Measurements from ENCODE around the gene SDE2. TPM values are rescaled to one million over a fixed set of nuclear protein-coding genes. Genes with fewer than 3 reads are reported as not detected.
A peak's percentile ranks its signal among the peaks of the same experiment; 100 is the strongest.

Gene SDE2
- total and polyA plus RNA-seq, 2 of the 4 experiments (the other 2 are of a cell fraction) = 8.5 to 14.7 TPM

GRCh38 chr1:226034482-226034881, 35.3 kb upstream of the SDE2 start:
- intact Hi-C loops (cut with micrococcal nuclease) = no loop called here
- peaks cover 4% of the 10 kb centered on the region for H3K4me1 ChIP-seq (ENCODE audit: control insufficient read depth, insufficient read depth, low read length)
- H3K23ac ChIP-seq (ENCODE audit: low read depth, low read length) = no peak overlapping the region
- H2AFZ ChIP-seq (replicated peaks; ENCODE audit: low read length, poor library complexity) = peak overlapping the region; percentile 54
- H3K18ac ChIP-seq (ENCODE audit: low read depth, low read length) = no peak overlapping the region
- H2BK120ac ChIP-seq (ENCODE audit: low read depth, low read length) = no peak overlapping the region
- TF ChIP-seq RAD21 (IDR thresholded peaks at IDR 0.05; ENCODE audit: low read length) (no peak), MAFK (IDR thresholded peaks at IDR 0.05; ENCODE audit: low read depth, low read length) (peak; percentile 78), NFE2L2 (IDR thresholded peaks at IDR 0.05; ENCODE audit: low read depth, low read length) (peak; percentile 15; the same call in 1 of the 2 replicates), MAZ (IDR thresholded peaks at IDR 0.05; ENCODE audit: borderline replicate concordance, low read depth, low read length) (no peak), USF2 (IDR thresholded peaks at IDR 0.05; ENCODE audit: low read depth, low read length) (no peak), CEBPB (IDR thresholded peaks at IDR 0.05; ENCODE audit: low read depth, low read length) (peak; percentile 34; the same call in 1 of the 2 replicates), BHLHE40 (IDR thresholded peaks at IDR 0.05; ENCODE audit: low read depth, low read length) (peak; percentile 80), FOS (IDR thresholded peaks at IDR 0.05; ENCODE audit: low read depth, low read length) (peak; percentile 35; the same call in 1 of the 2 replicates)
- no TSS peak for BruUV-seq (replicated peaks)
- H3K9ac ChIP-seq (ENCODE audit: low read depth, low read length) = 0 out of 2 replicates have a peak overlapping the region, but pooled peaks have one; percentile 25
- H3K56ac ChIP-seq (ENCODE audit: extremely low read depth, insufficient read depth, low read length) = no peak overlapping the region
- H3K4me3 ChIP-seq (ENCODE audit: insufficient read depth, low read depth, low read length) = no peak overlapping the region
- H3K27ac ChIP-seq (ENCODE audit: insufficient read depth, low read length) = no peak overlapping the region
- no peak overlapping the region for H2BK20ac ChIP-seq (ENCODE audit: low read depth, low read length)
- no peaks in the 10 kb centered on the region for H3K36me3 ChIP-seq (ENCODE audit: control insufficient read depth, insufficient read depth, low read length)
- H4K91ac ChIP-seq (ENCODE audit: insufficient read depth, low read depth, low read length) = no peak overlapping the region
- no peaks in the 10 kb centered on the region for H3K79me1 ChIP-seq (ENCODE audit: low read depth in 1 of 2, low read length in 2 of 2)
- no peaks in the 10 kb centered on the region for H4K20me1 ChIP-seq (ENCODE audit: insufficient read depth, low read length)
- CTCF ChIA-PET = no interaction called here
- no peak overlapping the region for H4K5ac ChIP-seq (ENCODE audit: low read depth, low read length)
- H2BK5ac ChIP-seq (ENCODE audit: low read depth, low read length, poor library complexity, severe bottlenecking) = no peak overlapping the region
- in situ Hi-C loops (cut with MboI; ENCODE audit: low sequenced_read_pairs) = no loop called here
- H3K14ac ChIP-seq (replicated peaks; ENCODE audit: low read depth, low read length) = no peak overlapping the region
- H2AK5ac ChIP-seq (ENCODE audit: low read depth, low read length) = no peak overlapping the region
- peak; percentile 96 for ATAC-seq (ENCODE audit: low read depth)
- H3K4ac ChIP-seq (ENCODE audit: low read depth, low read length) = no peak overlapping the region
- no peaks in the 10 kb centered on the region for H3K9me3 ChIP-seq (ENCODE audit: control insufficient read depth, insufficient read depth, low read length)
- H3K4me2 ChIP-seq (ENCODE audit: low read depth, low read length) = no peak overlapping the region
- dilution Hi-C loops (cut with HindIII; ENCODE audit: low sequenced_read_pairs, unreplicated experiment) = no loop called here
- peaks cover 6% of the 10 kb centered on the region for H3K27me3 ChIP-seq (ENCODE audit: control insufficient read depth, insufficient read depth, low read length)
- no CpG with 5 or more reads among the region's 6 CpGs for WGBS, 2 experiments (ENCODE audit: extremely low coverage in 2 of 2, insufficient read length in 1 of 2)
- 0 out of 4 replicates have a peak overlapping the region, but pooled peaks of 1 of the 2 experiments have one; percentile 4 for H4K8ac ChIP-seq (ENCODE audit: low read depth in 2 of 2, low read length in 2 of 2)
- H3K9me1 ChIP-seq (ENCODE audit: insufficient read depth, low read length) = 0 out of 2 replicates have a peak, but pooled peaks cover 5% of the 10 kb centered on the region
- H2AK9ac ChIP-seq (replicated peaks; ENCODE audit: low read depth, low read length, poor library complexity) = no peak overlapping the region
- POLR2A ChIA-PET (ENCODE audit: unreplicated experiment) = interaction anchor here (0.6 kb wide), 1 partner anchor 75 kb away, joined by 3 read pairs; no protein-coding TSS in a partner anchor
- DNase-seq = peak; percentile 96
- no peak overlapping the region for H2BK15ac ChIP-seq (ENCODE audit: low read depth, low read length)

Data from IMR-90 (cell line).